Activated naive CD4-positive, alpha-beta T cell treated with anti-CD3 and anti-CD28 coated beads, Interleukin-2, amount 10 ng/mL, durations not matched to agents 7 days and 5 days (primary cell): ENCODE measurements around the gene RAI2.

ENCODE experiments used
- CTCF ChIA-PET: fragments of 350-600 bp; sonication (Branson Sonifier 250); formaldehyde crosslinking; loops from one replicate; lab custom pipeline; 2021; ENCODE audit warnings: antibody characterized with exemption; lab: Charles Lee
- DNase-seq: peaks from one replicate; pipeline ENCODE4 v3.0.0-alpha.2; 2020
- H3K27ac Mint-ChIP-seq: one replicate; pipeline ENCODE4 v1.8.0; 2021; ENCODE audit warnings: mild to moderate bottlenecking, moderate library complexity, mixed read lengths
- H3K27me3 Mint-ChIP-seq: one replicate; pipeline ENCODE4 v1.8.0; 2021; ENCODE audit warnings: mild to moderate bottlenecking, mixed read lengths
- H3K36me3 Mint-ChIP-seq: one replicate; pipeline ENCODE4 v1.8.0; 2021; ENCODE audit warnings: mixed read lengths
- H3K4me1 Mint-ChIP-seq: one replicate; pipeline ENCODE4 v1.8.0; 2021; ENCODE audit warnings: mixed read lengths
- H3K4me3 Mint-ChIP-seq: one replicate; pipeline ENCODE4 v1.8.0; 2021; ENCODE audit warnings: mild to moderate bottlenecking, moderate library complexity, mixed read lengths
- H3K9me3 Mint-ChIP-seq: one replicate; pipeline ENCODE4 v1.8.0; 2021; ENCODE audit warnings: mixed read lengths

The RAI2 gene

DNA sequence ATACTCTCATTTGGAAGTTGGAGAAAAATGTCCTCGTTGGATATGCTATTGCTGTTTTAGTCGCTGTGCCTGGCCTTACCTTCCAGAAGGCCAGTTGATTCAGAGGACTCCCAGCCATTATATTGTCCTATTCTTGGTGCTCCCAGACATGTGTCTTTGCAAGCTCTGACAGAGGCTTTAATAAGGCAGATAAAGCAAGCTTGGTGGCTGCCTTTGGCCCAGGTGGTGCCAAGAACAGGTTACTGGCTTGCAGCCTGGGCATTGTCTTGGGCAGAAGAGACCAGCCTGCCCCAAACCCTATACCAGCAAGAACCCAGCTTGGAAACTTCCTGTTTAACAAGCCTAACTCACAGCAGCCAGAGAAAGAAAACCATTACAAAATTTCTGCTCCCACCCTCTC lies 16.9 kb downstream of the RAI2 start:
- Mint-ChIP-seq H3K4me3 (no peak overlapping the region), H3K36me3 (no peaks in the 10 kb centered on the region), H3K27me3 (peaks cover 7% of the 10 kb centered on the region), H3K27ac (no peak overlapping the region), H3K4me1 (no peaks in the 10 kb centered on the region), H3K9me3 (no peaks in the 10 kb centered on the region)
- DNase-seq, result no peak
- CTCF ChIA-PET, result no interaction called here

- no peak overlapping the region for H3K4me3 Mint-ChIP-seq
Observed at GRCh38 chrX:17842769-17843525, 18.2 kb downstream of the RAI2 start.

DNA sequence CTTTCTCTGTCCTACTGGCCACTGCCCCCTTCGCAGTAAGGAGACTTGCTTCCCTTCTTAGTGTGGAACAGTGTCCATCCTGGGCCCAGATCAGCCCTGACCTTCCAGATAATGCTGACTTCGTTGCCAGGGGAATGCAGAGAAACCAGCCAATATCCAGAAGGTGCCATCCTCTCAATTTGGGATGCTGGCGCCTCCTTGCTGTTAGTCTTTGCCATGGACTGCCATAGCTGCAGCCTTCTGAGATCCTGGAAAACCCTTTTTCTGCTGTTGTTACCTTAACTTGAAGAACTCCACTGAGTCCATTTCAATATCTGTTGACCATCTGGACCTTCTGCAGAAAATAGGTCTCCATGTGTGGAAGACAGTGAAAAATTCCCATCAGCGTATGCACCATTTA lies 21.8 kb downstream of the RAI2 start:
- Mint-ChIP-seq H3K9me3 (no peaks in the 10 kb centered on the region), H3K4me1 (no peaks in the 10 kb centered on the region), H3K27me3 (peaks cover 7% of the 10 kb centered on the region), H3K27ac (no peak overlapping the region), H3K4me3 (no peak overlapping the region), H3K36me3 (no peaks in the 10 kb centered on the region)
- no peak for DNase-seq
- CTCF ChIA-PET, result no interaction called here

More at GRCh38 chrX:17842769-17843525, 18.2 kb downstream of the RAI2 start:
- H3K4me1 Mint-ChIP-seq, result no peaks in the 10 kb centered on the region
- H3K9me3 Mint-ChIP-seq, result no peaks in the 10 kb centered on the region
- peaks cover 7% of the 10 kb centered on the region for H3K27me3 Mint-ChIP-seq
- CTCF ChIA-PET, result no interaction called here
- H3K36me3 Mint-ChIP-seq, result no peaks in the 10 kb centered on the region
- DNase-seq, result no peak
- H3K27ac Mint-ChIP-seq, result no peak overlapping the region

DNA sequence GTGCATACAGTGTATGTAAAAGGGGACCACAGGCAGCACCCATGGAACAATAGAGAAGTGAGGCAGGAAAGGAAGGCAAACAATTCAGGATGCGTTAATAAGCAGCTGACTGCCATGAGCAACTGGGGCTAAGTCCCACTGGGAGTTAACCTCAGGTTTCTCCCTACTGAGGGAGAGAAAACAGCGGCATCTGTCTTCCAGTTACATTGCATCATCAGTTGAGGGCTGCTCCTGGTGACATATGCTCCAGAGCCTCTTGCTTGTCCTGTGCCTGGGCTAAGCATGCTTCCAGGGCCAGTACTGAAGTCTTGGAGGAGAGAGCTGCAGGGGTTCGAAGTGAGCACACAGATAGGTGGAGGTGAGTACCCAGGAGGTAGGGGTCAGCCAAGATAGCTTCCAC lies 24.3 kb downstream of the RAI2 start:
- peaks cover 4% of the 10 kb centered on the region for H3K27me3 Mint-ChIP-seq
- H3K36me3 Mint-ChIP-seq, result no peaks in the 10 kb centered on the region
- H3K27ac Mint-ChIP-seq, result no peak overlapping the region
- CTCF ChIA-PET, result no interaction called here
- no peak overlapping the region for H3K4me3 Mint-ChIP-seq
- no peak for DNase-seq
- no peaks in the 10 kb centered on the region for H3K4me1 Mint-ChIP-seq
- no peaks in the 10 kb centered on the region for H3K9me3 Mint-ChIP-seq

DNA sequence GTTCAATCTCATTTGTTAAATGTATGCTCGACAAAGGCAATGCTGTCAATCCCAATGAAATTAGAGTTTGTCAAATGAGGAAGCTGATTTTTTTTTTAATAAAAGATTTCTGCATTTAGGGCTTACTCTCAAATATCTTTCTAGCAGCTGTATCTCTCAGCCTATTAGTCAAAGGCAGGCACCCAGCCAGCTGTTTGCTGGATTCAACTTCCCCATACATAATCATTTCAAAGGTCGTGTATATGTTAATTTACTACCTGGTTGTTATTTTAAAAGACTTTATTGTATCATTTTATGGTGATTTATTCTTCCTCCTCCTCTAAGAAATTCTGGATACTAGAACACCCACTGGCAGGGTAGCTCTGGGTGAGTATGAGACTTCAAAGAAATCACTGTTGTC lies 27.1 kb downstream of the RAI2 start:
- no peaks in the 10 kb centered on the region for H3K4me1 Mint-ChIP-seq
- CTCF ChIA-PET, result no interaction called here
- no peak overlapping the region for H3K4me3 Mint-ChIP-seq
- no peaks in the 10 kb centered on the region for H3K36me3 Mint-ChIP-seq
- no peak overlapping the region for H3K27ac Mint-ChIP-seq
- no peak for DNase-seq
- no peaks in the 10 kb centered on the region for H3K9me3 Mint-ChIP-seq
- no peaks in the 10 kb centered on the region for H3K27me3 Mint-ChIP-seq

GRCh38 chrX:17831255-17831654 lies 29.8 kb downstream of the RAI2 start:
- H3K4me3 Mint-ChIP-seq, result no peak overlapping the region
- H3K9me3 Mint-ChIP-seq, result no peaks in the 10 kb centered on the region
- CTCF ChIA-PET, result no interaction called here
- no peaks in the 10 kb centered on the region for H3K27me3 Mint-ChIP-seq
- no peaks in the 10 kb centered on the region for H3K4me1 Mint-ChIP-seq
- no peak overlapping the region for H3K27ac Mint-ChIP-seq
- DNase-seq, result no peak
- H3K36me3 Mint-ChIP-seq, result no peaks in the 10 kb centered on the region

DNA sequence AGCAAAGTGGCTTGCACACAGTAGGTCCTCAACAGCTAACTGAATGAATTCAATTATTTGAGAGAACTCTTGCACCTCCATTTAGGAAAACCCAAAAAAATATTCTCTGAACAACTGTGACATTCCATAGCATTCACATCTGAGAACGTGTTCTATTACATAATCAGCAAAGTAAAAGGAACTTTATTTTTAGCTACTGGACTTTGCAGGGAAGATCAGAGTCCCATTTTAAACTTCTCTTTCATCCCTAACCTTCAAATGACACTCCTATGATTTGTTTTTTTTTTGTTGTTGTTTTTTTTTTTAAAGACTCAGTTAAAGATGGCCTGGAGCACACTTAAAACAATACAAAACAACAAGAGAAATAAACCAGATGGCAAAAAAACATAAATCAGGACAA lies 30.9 kb downstream of the RAI2 start:
- no peaks in the 10 kb centered on the region for H3K9me3 Mint-ChIP-seq
- no peaks in the 10 kb centered on the region for H3K27me3 Mint-ChIP-seq
- CTCF ChIA-PET, result no interaction called here
- H3K4me3 Mint-ChIP-seq, result no peak overlapping the region
- H3K36me3 Mint-ChIP-seq, result no peaks in the 10 kb centered on the region
- no peak for DNase-seq
- H3K4me1 Mint-ChIP-seq, result no peaks in the 10 kb centered on the region
- no peak overlapping the region for H3K27ac Mint-ChIP-seq

GRCh38 chrX:17829566-17829965 lies 31.5 kb downstream of the RAI2 start:
- Mint-ChIP-seq H3K36me3 (no peaks in the 10 kb centered on the region), H3K4me3 (no peak overlapping the region), H3K27ac (no peak overlapping the region), H3K9me3 (no peaks in the 10 kb centered on the region), H3K27me3 (no peaks in the 10 kb centered on the region), H3K4me1 (no peaks in the 10 kb centered on the region)
- CTCF ChIA-PET, result no interaction called here
- no peak for DNase-seq

DNA sequence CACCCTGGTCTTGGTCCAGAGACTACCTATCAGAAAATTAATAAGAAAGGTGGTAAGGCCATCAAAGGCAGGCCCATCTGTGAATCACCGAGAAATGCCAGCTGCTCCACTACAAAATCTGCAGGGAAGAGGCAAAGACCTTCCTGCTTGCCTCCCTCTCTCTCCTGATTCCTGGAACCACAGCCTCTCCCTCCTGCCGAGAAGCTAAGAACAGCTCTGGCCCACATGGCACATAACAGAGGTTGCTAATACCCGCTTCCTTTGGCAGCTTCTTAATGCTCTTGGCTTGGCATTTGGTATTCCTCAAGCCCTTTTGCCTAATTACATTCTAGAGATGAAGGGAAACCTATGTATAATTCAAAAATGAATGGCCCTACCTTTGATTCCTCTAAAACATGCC lies 32.9 kb downstream of the RAI2 start:
- no peak for DNase-seq
- Mint-ChIP-seq H3K4me1 (no peaks in the 10 kb centered on the region), H3K36me3 (no peaks in the 10 kb centered on the region), H3K27me3 (no peaks in the 10 kb centered on the region), H3K9me3 (no peaks in the 10 kb centered on the region), H3K27ac (no peak overlapping the region), H3K4me3 (no peak overlapping the region)
- CTCF ChIA-PET, result no interaction called here

- H3K36me3 Mint-ChIP-seq, result no peaks in the 10 kb centered on the region
- DNase-seq, result no peak
- no peaks in the 10 kb centered on the region for H3K9me3 Mint-ChIP-seq
- H3K4me3 Mint-ChIP-seq, result no peak overlapping the region
- no peak overlapping the region for H3K27ac Mint-ChIP-seq
- CTCF ChIA-PET, result no interaction called here
- no peaks in the 10 kb centered on the region for H3K27me3 Mint-ChIP-seq
- H3K4me1 Mint-ChIP-seq, result no peaks in the 10 kb centered on the region
Observed at GRCh38 chrX:17826609-17827496, 34.2 kb downstream of the RAI2 start.

GRCh38 chrX:17824980-17825379 lies 36.1 kb downstream of the RAI2 start:
- H3K9me3 Mint-ChIP-seq, result no peaks in the 10 kb centered on the region
- CTCF ChIA-PET, result no interaction called here
- no peaks in the 10 kb centered on the region for H3K4me1 Mint-ChIP-seq
- H3K27me3 Mint-ChIP-seq, result no peaks in the 10 kb centered on the region
- H3K27ac Mint-ChIP-seq, result no peak overlapping the region
- no peaks in the 10 kb centered on the region for H3K36me3 Mint-ChIP-seq
- no peak for DNase-seq
- no peak overlapping the region for H3K4me3 Mint-ChIP-seq

GRCh38 chrX:17822351-17822750 lies 38.7 kb downstream of the RAI2 start:
- Mint-ChIP-seq H3K27me3 (no peaks in the 10 kb centered on the region), H3K36me3 (no peaks in the 10 kb centered on the region), H3K4me1 (no peaks in the 10 kb centered on the region), H3K4me3 (no peak overlapping the region), H3K27ac (no peak overlapping the region), H3K9me3 (no peaks in the 10 kb centered on the region)
- DNase-seq, result no peak
- CTCF ChIA-PET, result no interaction called here

GRCh38 chrX:17820100-17820499 lies 41.0 kb downstream of the RAI2 start:
- no peak for DNase-seq
- no peaks in the 10 kb centered on the region for H3K4me1 Mint-ChIP-seq
- no peak overlapping the region for H3K27ac Mint-ChIP-seq
- H3K36me3 Mint-ChIP-seq, result no peaks in the 10 kb centered on the region
- H3K27me3 Mint-ChIP-seq, result no peaks in the 10 kb centered on the region
- CTCF ChIA-PET, result no interaction called here
- no peak overlapping the region for H3K4me3 Mint-ChIP-seq
- H3K9me3 Mint-ChIP-seq, result no peaks in the 10 kb centered on the region

- Mint-ChIP-seq H3K9me3 (no peaks in the 10 kb centered on the region), H3K4me1 (no peaks in the 10 kb centered on the region), H3K27ac (no peak overlapping the region), H3K36me3 (no peaks in the 10 kb centered on the region), H3K27me3 (no peaks in the 10 kb centered on the region), H3K4me3 (no peak overlapping the region)
- CTCF ChIA-PET, result no interaction called here
- no peak for DNase-seq
Observed at GRCh38 chrX:17818726-17819125, 42.4 kb downstream of the RAI2 start.

DNA sequence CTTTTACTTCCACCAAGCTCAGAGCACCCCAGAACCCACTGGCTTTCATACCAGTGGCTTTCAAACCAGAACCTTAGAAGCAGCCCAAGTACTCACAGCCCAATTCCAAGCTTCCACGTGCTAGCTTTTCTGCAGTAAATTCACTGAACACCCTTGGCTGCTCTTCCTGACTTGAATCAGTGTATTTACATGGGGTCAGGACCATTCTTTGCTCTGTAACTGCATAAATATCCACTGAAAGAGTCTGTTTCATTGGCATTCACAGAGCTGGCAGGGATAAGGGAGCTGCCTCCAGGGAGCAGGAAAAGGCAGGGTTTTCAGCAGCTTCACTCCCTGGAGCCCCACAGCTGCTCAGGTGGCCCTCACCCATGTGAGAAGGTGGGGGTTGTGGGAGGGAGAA lies 43.8 kb downstream of the RAI2 start:
- CTCF ChIA-PET, result interaction anchor here (0.8 kb wide), 1 partner anchor 14 kb away, joined by 3 read pairs; no protein-coding TSS in a partner anchor
- no peak for DNase-seq
- no peaks in the 10 kb centered on the region for H3K27me3 Mint-ChIP-seq
- no peaks in the 10 kb centered on the region for H3K9me3 Mint-ChIP-seq
- H3K4me1 Mint-ChIP-seq, result no peaks in the 10 kb centered on the region
- H3K4me3 Mint-ChIP-seq, result no peak overlapping the region
- H3K27ac Mint-ChIP-seq, result no peak overlapping the region
- no peaks in the 10 kb centered on the region for H3K36me3 Mint-ChIP-seq
